HCT116 (cell line): ENCODE results near the gene RND2.

Source experiments
- FOSL1 ChIP-seq: IDR thresholded peaks from 2 replicates; pipeline ENCODE4 v1.6.1; 2012; ENCODE audit warnings: low read depth
- JUND ChIP-seq: IDR thresholded peaks from 2 replicates; pipeline ENCODE4 v1.6.1; 2012
- POLR2A ChIP-seq: IDR thresholded peaks from 2 replicates; pipeline ENCODE4 v1.7.0; 2011; ENCODE audit warnings: borderline replicate concordance; ENCODE audit not compliant: insufficient read depth, insufficient read length; ENCODE audit errors: extremely low read depth
- POLR2AphosphoS5 ChIP-seq: IDR thresholded peaks from 2 replicates; pipeline ENCODE4 v1.6.1; 2011; ENCODE audit warnings: mild to moderate bottlenecking, low read depth, low read length, moderate library complexity
- RAD21 ChIP-seq: IDR thresholded peaks from 2 replicates; pipeline ENCODE4 v1.6.1; 2012; ENCODE audit warnings: low read depth, mild to moderate bottlenecking
- SP1 ChIP-seq: IDR thresholded peaks from 2 replicates; pipeline ENCODE4 v1.6.1; 2012; ENCODE audit warnings: low read depth
- YY1 ChIP-seq: IDR thresholded peaks from 2 replicates; pipeline ENCODE4 v1.6.1; 2011; ENCODE audit warnings: low read length, low read depth, moderate library complexity, mild to moderate bottlenecking; ENCODE audit not compliant: insufficient replicate concordance; ENCODE audit errors: extremely low read depth
- ZFX ChIP-seq: fragments of 450-650 bp; IDR thresholded peaks from 2 replicates; pipeline ENCODE4 v1.6.1; 2017
- ZNF274 ChIP-seq: fragments of 200-500 bp; sonication (Bioruptor generic); IDR thresholded peaks from 2 replicates; pipeline ENCODE4 v1.6.1; 2014; ENCODE audit warnings: mild to moderate bottlenecking, low read depth, low read length, inconsistent platforms
- TF ChIP-seq, protein P1 (sequence below), 3 experiments: fragments of 200-600 bp in 1 of 3; sonication (generic) in 1 of 3; IDR thresholded peaks in 2 of 3; conservative IDR thresholded peaks in 1 of 3; 2 replicates each; pipeline ENCODE4 v1.5.1; 2012 to 2017; ENCODE audit warnings: low read depth in 2 of 3, low read length in 2 of 3, antibody characterized with exemption in 1 of 3, borderline replicate concordance in 1 of 3, control low read depth in 1 of 3, mild to moderate bottlenecking in 1 of 3, mixed read lengths in 1 of 3, mixed run types in 1 of 3, moderate library complexity in 1 of 3; ENCODE audit not compliant: insufficient read depth in 1 of 3
- TF ChIP-seq, protein P2 (sequence below): IDR thresholded peaks from 2 replicates; pipeline ENCODE4 v1.6.1; 2012
- TF ChIP-seq, protein P3 (sequence below): IDR thresholded peaks from 2 replicates; pipeline ENCODE4 v1.6.1; 2012; ENCODE audit warnings: low read depth
- TF ChIP-seq, protein P4 (sequence below): IDR thresholded peaks from 2 replicates; pipeline ENCODE4 v1.6.1; 2012

GRCh38 chr17:43010667-43011308 lies 14.2 kb upstream of the RND2 start:
- TF ChIP-seq, protein P1, sequence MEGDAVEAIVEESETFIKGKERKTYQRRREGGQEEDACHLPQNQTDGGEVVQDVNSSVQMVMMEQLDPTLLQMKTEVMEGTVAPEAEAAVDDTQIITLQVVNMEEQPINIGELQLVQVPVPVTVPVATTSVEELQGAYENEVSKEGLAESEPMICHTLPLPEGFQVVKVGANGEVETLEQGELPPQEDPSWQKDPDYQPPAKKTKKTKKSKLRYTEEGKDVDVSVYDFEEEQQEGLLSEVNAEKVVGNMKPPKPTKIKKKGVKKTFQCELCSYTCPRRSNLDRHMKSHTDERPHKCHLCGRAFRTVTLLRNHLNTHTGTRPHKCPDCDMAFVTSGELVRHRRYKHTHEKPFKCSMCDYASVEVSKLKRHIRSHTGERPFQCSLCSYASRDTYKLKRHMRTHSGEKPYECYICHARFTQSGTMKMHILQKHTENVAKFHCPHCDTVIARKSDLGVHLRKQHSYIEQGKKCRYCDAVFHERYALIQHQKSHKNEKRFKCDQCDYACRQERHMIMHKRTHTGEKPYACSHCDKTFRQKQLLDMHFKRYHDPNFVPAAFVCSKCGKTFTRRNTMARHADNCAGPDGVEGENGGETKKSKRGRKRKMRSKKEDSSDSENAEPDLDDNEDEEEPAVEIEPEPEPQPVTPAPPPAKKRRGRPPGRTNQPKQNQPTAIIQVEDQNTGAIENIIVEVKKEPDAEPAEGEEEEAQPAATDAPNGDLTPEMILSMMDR (IDR thresholded peaks at IDR 0.05 in 2 of 3, conservative IDR thresholded peaks at IDR 0.05 in 1 of 3; ENCODE audit: borderline replicate concordance in 1 of 3, insufficient read depth in 1 of 3, low read depth in 2 of 3, low read length in 2 of 3) = no peak
- TF ChIP-seq POLR2A (no peak), ZNF274 (no peak), JUND (peak; percentile 42; the same call in 1 of the 2 replicates), FOSL1 (peak; percentile 23; the same call in 1 of the 2 replicates), SP1 (peak; percentile 45; the same call in 1 of the 2 replicates), POLR2AphosphoS5 (no peak), RAD21 (no peak), ZFX (no peak), YY1 (no peak)
- TF ChIP-seq, protein P2, sequence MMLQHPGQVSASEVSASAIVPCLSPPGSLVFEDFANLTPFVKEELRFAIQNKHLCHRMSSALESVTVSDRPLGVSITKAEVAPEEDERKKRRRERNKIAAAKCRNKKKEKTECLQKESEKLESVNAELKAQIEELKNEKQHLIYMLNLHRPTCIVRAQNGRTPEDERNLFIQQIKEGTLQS = no peak
- TF ChIP-seq, protein P3, sequence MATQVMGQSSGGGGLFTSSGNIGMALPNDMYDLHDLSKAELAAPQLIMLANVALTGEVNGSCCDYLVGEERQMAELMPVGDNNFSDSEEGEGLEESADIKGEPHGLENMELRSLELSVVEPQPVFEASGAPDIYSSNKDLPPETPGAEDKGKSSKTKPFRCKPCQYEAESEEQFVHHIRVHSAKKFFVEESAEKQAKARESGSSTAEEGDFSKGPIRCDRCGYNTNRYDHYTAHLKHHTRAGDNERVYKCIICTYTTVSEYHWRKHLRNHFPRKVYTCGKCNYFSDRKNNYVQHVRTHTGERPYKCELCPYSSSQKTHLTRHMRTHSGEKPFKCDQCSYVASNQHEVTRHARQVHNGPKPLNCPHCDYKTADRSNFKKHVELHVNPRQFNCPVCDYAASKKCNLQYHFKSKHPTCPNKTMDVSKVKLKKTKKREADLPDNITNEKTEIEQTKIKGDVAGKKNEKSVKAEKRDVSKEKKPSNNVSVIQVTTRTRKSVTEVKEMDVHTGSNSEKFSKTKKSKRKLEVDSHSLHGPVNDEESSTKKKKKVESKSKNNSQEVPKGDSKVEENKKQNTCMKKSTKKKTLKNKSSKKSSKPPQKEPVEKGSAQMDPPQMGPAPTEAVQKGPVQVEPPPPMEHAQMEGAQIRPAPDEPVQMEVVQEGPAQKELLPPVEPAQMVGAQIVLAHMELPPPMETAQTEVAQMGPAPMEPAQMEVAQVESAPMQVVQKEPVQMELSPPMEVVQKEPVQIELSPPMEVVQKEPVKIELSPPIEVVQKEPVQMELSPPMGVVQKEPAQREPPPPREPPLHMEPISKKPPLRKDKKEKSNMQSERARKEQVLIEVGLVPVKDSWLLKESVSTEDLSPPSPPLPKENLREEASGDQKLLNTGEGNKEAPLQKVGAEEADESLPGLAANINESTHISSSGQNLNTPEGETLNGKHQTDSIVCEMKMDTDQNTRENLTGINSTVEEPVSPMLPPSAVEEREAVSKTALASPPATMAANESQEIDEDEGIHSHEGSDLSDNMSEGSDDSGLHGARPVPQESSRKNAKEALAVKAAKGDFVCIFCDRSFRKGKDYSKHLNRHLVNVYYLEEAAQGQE = no peak
- TF ChIP-seq, protein P4, sequence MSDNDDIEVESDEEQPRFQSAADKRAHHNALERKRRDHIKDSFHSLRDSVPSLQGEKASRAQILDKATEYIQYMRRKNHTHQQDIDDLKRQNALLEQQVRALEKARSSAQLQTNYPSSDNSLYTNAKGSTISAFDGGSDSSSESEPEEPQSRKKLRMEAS = no peak; the same call in 1 of the 2 replicates
